UCSD-AML1 (cell line): ENCODE results near the gene NAP1L1.
"Not testable (repeated sequence)": the region's sequence is repeated elsewhere in the genome, so short reads cannot be mapped to it uniquely, and the experiment has no call there.

ENCODE experiments used
- DNase-seq: peaks from one replicate; lab custom pipeline; 2025; ENCODE audit not compliant: unreplicated experiment; lab: John Stamatoyannopoulos, UW

NAP1L1 gene

DNA sequence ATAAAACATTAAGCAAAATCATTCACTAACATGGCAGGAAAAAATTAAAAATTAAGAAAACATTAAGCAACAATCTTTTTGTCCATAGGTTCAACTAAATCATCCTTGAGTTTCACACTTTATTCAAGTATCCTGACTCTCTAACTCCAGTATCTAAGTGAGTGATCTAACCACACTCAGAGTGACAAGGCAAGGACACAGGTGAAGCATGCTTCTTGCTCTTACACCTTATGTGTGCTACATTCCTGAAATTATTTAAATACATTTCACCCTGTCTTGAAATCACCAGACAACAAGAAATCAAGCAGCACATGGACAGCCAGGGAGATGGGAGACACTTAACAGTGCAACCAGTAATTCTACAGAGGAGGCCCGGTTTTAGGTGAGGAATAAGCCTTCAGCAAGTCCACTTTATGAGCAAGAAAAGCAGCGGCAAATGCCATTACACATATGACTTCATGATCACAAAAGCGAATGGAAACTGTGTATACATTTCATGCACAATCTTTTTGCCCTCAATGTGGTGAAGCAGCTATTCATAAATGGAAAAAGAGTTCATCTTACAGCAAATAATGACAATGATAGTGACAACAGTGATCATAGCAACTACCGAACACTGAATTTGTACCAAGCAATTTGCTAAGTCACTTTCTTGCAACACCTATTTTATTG is 90.3 kb downstream of the NAP1L1 start:
- DNase-seq = no peak

DNA sequence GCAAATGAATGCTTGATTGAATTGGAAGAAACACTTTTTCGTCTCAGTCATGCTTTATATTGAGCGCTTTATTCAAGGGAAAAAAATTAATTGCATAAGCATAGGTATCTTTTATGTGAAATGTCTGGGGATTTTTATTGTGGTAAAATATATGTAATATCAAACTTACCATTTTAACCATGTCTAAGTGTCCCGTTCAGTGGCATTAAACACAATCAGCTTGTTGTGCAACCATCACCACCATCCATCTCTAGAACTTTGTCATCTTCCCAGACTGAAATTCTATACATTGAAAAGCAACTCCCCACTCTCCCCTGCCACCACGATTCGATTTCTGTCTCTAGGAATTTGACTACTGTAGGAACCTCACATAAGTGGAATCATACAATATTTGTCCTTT is 92.7 kb downstream of the NAP1L1 start:
- DNase-seq = no peak

DNA sequence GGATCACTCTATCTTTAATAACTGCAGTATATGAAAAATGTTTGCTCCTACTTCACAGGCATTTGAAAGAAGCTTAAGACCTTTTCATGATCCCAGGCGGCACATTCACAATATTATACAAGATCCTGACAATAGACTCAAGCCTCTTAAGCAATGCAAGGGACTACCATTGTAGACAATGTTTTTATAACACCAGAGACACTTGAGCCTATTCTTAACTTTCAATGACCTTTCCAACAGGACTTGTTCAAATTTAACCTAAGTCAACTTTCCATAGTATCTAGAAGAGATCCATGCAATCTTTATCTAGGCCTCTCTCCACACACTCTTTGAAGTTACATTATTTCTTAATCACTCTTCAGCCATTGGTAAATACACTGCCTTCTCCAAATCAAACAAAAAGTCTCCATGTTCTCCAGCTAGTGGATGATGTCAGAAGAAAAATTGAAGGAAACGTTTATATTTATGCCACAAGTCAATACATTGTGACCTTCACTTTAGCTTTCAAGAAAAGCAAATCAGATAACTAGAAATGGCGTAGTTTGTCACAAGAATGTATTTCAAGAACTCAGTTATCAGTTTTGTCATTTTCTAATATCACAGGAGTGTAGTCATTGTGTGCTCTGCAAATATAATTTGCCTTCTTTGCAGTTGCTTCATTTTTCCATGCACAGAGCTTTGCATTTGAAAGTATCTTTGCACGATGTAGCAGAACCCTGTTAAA is 94.1 kb downstream of the NAP1L1 start:
- DNase-seq = no peak

DNA sequence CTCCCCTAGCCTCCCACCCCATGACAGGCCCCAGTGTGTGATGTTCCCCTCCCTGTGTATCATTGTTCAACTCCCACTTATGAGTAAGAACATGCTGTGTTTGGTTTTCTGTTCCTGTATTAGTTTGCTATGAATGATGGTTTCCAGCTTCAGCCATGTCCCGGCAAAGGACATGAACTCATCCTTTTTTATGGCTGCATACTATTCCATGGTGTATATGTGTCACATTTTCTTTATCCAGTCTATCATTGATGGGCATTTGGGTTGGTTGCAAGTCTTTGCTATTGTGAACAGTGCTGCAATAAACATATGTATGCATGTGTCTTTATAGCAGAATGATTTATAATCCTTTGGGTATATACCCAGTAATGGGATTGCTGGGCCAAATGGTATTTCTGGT is 96.8 kb downstream of the NAP1L1 start:
- not testable (repeated sequence) for DNase-seq
